Activated T-cell treated with anti-CD3 and anti-CD28 coated beads for 4 hours (primary cell): ENCODE measurements around the gene CEACAM16.

Experiments used
- DNase-seq: peaks from one replicate; pipeline ENCODE4 v3.0.0-alpha.2; 2020

Gene CEACAM16

DNA sequence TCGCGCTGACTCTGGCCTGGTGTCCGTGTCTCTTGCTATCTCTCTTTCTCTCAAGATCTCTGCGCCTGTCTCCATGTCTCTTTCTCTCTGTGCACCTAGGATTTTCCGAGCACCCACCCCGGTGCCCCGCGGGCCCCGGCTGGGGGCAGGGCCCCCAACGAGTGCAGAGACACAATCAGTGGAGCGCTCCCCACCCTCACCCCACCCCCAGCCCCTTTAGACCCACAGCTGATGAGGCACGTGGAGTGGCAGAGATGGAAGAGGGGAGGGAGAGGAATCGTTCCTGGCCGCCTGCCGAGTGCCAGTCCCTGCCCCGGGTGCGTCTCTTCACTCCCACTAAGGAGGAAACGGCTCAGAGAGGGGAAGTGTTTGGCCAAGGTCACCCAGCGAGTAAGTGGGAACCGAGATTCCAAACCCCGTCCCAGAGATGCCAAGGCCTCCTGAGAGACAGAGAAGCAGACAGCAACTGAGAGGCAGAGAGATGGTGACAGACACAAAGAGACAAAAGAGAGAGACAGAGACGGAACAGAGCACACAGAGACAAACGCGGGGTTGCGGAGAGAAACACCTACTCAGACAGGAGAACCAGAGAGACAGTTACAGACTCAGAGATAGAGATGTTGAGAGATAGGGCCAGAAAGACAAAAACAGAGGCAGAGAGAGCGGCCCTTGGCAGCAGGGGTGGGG lies 48.9 kb downstream of the CEACAM16 start:
- peak; percentile 14 for DNase-seq

DNA sequence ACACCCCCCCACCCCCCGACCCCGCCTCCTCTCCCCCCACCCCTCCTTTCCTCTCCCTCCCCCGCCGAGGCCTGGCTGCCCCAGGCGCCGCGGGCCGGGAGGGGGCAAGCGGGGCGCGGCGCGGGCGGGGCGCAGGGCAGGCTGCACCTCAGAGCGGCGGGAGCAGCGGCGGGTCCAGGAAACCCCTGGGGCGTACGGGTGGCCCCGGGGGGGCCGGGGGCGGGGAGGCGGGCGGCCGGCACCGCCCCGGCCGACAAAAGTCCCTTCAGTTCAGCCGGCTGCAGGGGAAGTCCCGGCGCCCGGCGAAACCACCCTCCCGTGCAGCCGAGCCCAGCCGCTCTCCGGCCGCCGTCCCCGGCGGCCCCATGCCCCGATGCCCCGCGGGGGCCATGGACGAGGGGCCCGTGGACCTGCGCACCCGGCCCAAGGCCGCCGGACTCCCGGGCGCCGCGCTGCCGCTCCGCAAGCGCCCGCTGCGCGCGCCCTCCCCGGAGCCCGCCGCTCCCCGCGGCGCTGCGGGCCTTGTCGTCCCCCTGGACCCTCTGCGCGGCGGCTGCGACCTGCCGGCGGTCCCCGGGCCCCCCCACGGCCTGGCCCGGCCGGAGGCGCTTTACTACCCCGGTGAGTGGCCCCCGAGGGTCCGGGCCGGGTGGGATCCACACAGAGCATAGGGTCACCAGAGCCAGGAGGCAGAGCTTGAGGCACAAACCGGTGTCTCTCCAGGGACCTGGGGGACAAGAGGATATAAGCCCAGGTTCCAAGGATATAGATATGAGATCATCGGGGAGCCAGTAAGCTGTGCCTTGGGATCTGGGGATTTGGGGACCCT lies 49.7 kb downstream of the CEACAM16 start, which contains the start of gene BCL3:
Gene BCL3, plus strand, starts transcription at position 283 of the 829 bp plus-strand sequence. Its CDS starts 83 bp downstream, at position 366.
- peak; percentile 27 for DNase-seq

DNA sequence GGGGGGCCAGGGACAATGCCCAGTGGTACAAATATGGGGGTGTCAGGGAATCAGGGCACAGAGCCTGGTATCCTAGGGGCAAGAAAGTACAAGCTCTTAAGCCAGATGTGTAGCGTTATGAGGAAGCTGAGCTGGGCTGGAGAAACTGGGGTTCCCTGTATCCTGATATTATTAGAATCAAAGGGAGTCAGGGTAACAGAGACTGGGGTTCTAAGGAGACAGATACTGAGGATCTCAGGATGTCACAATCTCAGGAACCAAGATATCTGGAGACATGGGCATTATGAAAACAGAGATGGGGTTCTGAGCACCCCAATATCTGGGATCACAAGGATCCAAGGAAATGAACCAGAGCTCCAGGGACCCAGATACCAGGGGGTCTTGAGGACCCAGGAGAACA lies 50.3 kb downstream of the CEACAM16 start:
- DNase-seq = no peak

DNA sequence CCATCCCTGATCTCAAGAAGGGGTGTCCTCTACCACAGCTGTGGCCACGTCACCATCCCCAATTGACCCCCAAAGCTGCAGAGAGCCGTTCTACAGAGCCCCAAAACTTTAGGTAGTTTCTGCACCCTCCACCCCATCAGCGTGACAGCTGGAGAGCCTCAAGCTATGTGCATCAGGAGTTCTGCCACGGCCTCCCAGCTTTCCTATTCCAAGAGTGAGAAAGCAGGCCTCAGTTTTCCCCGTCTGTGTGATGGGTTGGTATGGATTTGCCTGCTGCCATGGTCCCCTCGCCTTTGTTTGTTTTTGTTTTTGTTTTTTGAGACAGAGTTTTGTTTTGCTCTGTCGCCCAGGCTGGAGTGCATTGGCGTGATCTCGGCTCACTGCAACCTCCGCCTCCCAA lies 51.0 kb downstream of the CEACAM16 start:
- DNase-seq = no peak

DNA sequence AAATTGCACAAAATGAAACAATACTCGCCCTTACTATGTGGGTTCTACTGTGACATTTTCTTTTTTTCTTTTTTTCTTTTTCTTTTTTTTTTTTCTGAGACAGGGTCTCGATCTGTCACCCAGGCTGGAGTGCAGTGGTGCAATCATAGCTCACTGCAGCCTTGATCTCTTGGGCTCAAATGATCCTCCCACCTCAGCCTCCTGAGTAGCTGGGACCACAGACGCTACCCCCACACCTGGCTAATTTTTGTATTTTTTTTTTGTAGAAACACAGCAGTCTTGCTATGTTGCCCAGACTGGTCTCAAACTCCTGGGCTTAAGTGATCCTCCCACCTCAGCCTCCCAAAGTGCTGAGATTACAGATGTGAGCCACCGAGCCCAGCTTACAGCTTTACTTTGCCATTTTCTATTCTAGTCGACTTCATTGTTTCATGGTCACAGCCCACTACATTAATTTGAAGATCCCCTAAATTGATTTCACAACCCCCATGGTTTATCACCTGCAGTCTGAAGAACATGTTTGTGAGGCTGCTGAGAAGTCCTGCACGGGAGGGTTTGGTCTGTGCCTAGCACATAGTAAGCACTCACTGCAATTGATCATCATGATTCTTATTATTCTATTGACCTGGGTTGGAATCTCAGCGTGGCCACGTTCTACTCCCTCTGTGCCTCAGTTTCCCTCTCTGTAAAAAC lies 53.3 kb downstream of the CEACAM16 start:
- no peak for DNase-seq

DNA sequence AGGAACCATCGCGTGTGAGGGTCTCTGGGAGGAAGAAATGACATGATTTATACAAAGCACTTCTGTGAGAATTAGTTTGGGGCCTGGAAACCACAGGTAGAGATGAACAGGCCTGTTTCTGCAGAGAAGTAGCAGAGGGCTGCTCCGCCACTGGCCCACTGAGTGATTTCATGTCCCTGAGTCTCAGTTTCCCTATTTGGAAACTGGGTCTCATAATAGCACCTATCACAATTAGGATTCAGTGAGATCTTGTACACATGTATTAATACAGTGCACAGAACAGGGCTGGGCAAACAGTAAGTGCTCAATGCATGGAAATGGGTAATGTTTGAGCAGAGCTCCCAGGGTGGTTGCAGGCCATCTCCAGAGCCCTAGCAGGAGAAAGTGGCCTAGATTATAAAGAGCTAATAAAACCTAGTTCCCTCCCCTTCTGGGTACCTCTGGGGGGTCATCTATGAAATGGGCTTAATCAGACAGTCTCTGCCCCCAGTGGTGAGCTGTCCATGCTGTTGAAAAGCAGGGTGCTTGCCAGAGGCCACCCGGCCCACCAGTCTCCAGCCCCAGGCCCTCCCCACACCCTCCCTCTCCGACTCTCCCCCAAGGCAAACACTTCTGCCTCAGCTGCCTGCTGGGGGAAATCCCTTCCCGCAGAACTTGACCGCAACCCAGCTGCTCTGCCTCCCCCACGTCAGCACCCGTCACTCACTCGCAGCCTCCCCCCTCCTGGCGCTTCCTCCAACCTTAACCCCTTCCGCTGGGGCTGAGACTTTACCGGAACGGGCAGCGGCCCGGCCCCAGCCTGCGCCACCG lies 54.1 kb downstream of the CEACAM16 start:
- DNase-seq = peak; percentile 88

DNA sequence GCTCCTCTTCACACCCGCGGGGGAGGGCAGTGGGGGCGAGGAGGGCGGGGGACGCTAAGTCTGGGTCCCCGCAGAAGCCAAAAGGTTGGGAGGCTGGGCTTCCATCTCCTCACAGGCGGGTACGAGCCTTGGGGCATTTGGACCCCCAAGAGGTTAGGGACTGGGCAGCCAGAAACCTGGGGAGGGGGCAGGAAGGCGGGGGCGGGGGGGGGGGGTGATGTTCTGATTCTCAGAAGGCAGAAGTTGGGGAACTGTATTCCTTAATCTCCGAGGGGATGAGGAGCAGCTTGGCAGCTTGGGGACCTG lies 54.6 kb downstream of the CEACAM16 start:
- no peak for DNase-seq

DNA sequence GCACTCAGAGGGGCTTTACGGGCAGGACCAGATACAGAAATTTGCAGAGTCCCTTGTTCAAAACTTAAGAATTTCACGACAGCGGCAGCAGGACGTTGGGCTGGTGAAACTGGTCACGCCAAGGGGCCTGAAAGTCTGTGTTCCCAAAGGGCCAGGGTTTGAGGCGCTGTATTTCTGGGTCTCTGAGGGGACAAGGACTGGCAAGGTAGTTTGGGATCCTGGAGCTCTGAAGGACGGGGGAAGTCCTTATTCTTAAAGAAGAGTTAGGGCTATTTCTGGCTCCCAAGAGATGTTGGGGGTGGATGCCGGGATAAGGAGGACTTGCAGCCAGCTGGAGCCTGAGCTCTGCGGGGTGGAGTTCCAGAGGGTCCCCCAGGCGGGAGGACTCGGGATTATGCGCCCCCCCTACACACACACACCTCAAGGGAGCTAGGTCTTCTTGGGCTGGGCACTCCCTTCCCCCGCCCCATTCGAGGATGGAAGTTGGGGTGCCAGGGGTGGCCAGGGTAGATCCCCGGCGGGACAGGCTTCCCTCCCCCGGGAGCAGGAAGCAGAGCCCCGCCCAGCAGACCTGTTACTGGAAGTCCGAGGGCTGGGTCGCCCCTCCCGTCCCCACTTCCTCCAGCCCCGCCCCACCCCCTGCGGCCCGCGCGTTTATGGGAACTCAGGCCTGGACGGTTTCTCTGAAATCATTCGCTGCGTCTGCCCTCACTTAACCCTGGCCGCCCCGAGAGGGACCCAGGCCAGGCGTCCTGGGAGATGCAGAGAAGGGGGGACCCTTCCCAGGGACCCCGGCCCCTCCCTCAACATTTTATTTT lies 55.2 kb downstream of the CEACAM16 start:
- DNase-seq = peak; percentile 64

DNA sequence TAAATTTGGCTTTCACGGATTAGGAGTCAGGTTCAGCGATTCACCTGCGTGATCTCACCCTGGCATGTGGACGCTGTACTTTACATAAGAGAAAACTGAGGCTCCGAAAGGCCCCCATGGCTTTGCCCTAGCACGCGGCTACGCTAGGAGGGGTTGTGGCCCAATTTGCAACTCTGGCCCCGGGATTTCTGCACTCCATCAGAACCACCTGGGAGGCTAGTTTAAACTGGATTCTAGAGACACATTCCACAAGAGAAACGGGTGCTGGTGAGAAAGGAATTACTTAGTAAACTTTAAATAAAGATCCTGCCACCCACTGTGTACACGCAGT lies 55.8 kb downstream of the CEACAM16 start:
- no peak for DNase-seq

DNA sequence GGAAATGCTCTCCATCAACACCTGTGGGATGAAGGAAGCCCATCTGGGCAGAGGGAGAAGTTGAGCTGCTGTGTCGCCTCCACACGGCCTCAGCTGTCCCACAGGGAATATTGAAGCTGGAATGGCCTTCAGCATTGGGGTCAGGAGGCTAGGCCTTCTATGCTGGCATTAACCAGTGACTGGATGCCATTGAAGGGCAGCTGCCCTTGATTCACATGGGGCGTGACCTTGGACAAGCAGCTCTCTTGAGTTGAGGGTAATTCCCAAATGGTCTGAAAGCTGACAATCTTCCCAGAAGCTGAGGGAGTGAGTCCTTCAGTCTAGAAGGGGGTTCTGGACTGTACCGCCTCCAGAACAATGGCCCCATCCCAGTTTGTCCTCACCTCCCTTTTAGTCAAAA lies 56.3 kb downstream of the CEACAM16 start:
- DNase-seq = no peak

DNA sequence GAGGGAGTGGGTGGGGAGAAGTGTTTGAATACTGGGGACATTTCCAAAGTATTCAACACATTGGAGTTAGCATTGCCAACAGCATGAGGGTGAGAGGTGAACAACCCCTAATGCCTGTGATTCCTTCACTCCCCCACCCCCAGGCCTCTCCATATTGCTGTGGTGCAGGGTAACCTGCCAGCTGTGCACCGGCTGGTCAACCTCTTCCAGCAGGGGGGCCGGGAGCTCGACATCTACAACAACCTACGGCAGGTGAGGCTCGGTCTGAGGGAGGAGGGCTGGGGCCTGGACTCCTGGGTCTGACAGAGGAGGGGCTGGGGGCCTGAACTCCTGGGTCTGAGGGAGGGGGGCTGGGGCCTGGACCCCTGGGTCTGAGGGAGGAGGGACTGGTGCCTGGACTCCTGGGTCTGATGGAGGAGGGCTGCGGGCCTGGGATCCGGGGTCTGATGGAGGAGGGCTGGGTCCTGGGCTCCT lies 57.2 kb downstream of the CEACAM16 start:
- no peak for DNase-seq

DNA sequence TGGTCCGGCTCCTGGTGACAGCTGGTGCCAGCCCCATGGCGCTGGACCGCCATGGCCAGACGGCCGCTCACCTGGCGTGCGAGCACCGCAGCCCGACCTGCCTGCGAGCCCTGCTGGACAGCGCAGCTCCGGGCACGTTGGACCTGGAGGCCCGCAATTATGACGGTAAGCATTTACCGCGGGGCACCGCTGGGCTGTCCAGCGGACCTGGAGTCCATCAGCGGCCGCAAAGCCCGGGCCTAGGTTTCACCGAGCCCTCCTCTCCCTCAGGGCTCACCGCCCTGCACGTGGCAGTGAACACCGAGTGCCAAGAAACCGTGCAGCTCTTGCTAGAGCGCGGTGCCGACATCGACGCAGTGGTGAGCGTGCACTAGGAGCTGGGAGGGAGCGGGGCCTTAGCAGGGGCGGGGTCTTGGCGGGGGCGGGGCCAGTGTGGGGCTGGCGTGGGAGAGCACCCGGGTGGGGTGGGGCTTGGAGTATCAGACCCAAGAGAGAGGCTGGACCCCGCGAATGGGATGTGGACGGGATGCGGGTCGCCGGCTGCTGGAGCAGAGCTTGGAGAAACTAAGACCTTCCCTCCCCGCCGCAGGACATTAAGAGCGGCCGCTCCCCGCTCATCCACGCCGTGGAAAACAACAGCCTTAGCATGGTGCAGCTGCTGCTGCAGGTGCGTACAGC lies 58.2 kb downstream of the CEACAM16 start:
- no peak for DNase-seq

DNA sequence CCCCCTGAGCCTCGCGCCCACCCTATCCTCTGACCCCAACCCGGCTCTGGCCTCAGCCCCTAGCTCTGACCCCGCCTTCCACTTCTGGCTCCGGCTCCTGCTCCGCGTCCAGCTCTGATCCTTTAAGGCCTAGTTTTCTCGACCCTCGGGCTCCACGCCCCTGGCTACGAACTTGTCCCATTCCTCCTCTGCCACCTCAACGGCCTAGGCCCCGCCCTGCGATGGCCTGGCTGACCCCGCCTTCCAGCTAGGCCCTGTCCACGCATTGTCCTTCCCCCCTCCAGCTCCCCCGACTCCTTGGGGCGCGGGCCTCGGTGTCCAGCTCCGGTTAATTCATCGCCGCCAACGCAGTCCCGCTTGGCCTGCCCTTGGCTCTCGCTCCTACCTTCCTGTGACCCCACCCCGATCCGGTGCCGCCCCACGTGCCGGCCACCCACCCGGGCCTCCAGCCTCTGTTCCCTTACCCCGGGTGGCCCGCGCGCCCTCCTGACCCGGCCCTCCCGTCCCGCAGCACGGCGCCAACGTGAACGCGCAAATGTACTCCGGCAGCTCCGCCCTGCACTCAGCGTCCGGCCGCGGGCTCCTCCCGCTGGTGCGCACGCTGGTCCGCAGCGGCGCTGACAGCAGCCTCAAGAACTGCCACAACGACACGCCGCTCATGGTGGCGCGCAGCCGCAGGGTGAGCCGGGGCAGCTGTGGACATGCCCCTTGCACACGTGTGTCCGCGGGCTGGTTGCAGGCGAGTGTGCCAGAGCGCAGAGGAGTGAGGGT lies 59.0 kb downstream of the CEACAM16 start:
- no peak for DNase-seq

DNA sequence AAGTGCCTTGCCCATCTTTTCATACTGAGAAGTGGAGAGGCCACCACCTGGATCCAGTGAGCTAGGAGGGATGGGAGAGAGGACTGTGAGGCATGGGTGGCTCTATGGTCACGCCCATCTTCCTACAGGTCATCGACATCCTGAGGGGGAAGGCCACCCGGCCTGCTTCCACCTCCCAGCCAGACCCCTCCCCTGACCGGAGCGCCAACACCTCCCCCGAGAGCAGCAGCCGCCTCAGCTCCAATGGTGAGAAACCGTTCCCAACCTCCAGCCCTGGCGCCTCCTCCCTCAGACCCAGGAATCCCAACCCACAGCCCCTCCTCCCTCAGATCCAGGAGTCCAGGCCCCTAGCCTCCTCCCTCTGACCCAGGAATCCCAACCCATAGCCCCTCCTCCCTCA lies 59.6 kb downstream of the CEACAM16 start:
- DNase-seq = no peak

DNA sequence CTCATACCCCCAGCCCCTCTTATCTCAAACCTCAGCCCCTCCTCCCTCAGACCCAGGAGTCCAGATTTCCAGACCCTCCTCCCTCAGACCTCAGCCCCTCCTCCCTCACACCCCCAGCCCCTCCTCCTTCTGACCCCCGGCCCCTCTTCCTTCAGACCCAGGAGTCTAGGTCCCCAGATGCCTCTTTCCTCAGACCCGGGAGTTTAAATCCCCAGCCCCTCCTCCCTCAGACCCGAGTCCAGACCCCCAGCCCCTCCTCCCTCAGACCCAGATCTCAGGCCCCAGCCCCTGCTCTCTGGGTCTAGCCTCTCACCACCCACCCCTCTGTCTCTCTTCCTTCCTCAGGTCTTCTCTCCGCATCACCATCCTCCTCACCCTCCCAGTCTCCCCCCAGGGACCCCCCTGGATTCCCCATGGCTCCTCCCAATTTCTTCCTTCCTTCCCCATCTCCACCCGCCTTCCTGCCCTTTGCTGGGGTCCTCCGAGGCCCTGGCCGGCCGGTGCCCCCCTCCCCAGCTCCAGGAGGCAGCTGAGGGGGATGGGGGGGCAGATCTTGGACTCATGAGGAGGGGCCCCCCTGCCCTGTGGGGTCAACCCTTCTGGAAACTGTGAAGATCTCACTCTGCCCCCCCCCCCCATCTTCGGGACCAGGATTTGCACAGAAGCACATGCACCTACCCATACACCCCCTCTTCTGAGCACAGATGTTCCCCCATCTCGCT lies 60.3 kb downstream of the CEACAM16 start:
- DNase-seq = no peak
